Measurements from ENCODE around the gene BCR.
"Not testable (repeated sequence)": the region's sequence is repeated elsewhere in the genome, so short reads cannot be mapped to it uniquely, and the experiment has no call there.

DNA sequence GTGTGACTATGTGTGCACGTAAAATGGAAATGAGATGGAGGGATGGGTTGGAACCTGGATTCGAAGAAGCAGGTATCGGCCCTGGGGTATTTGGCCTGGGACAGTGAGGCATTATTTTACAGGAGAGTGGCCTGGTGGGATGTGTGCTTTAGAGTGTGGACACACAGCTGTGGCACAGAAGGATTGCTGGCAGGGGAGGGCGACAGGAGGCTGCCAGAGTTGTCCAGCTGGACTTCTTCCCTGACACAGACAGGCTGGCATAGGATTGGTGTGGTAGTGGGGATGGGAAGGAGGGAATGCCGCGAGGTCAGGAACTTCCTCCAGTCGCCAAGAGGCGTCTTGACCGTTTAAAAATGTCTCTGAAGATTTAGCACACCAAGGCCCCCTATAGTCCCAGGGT, 157.4 kb downstream of the BCR start:
- TF ChIP-seq, protein P1, sequence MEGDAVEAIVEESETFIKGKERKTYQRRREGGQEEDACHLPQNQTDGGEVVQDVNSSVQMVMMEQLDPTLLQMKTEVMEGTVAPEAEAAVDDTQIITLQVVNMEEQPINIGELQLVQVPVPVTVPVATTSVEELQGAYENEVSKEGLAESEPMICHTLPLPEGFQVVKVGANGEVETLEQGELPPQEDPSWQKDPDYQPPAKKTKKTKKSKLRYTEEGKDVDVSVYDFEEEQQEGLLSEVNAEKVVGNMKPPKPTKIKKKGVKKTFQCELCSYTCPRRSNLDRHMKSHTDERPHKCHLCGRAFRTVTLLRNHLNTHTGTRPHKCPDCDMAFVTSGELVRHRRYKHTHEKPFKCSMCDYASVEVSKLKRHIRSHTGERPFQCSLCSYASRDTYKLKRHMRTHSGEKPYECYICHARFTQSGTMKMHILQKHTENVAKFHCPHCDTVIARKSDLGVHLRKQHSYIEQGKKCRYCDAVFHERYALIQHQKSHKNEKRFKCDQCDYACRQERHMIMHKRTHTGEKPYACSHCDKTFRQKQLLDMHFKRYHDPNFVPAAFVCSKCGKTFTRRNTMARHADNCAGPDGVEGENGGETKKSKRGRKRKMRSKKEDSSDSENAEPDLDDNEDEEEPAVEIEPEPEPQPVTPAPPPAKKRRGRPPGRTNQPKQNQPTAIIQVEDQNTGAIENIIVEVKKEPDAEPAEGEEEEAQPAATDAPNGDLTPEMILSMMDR (IDR thresholded peaks at IDR 0.05; ENCODE audit: poor library complexity): not testable (repeated sequence)
- not testable (repeated sequence) for TF ChIP-seq EZH2 (IDR thresholded peaks at IDR 0.05; ENCODE audit: borderline replicate concordance)

All from hepatocyte (in vitro differentiated cells).